Endothelial cell of umbilical vein (primary cell): ENCODE results near the gene PLD1. TPM values are rescaled to one million over a fixed set of nuclear protein-coding genes. Genes with fewer than 3 reads are reported as not detected.
A peak's percentile ranks its signal among the peaks of the same experiment; 100 is the strongest.

Experiments
- BruUV-seq: library from RNA; stranded (reverse); fragments of 400-500 nt; replicated peaks from 2 replicates; lab custom pipeline; 2021; lab: Mats Ljungman, UMichigan
- CTCF ChIA-PET: fragments of 300-600, 350-600 bp; sonication (Branson Sonifier 250); formaldehyde crosslinking; loops from one replicate; lab custom pipeline; 2021; ENCODE audit warnings: antibody characterized with exemption, inconsistent platforms; lab: Charles Lee
- POLR2A ChIA-PET: fragments of 300-600, 350-600 bp; sonication (Branson Sonifier 250); formaldehyde crosslinking; loops from one replicate; lab custom pipeline; 2021; ENCODE audit warnings: antibody characterized with exemption, inconsistent platforms; lab: Charles Lee
- DNase-seq: peaks from one replicate; pipeline ENCODE4 v3.0.0-alpha.2; 2011; ENCODE audit warnings: low read depth, low spot score
- FAIRE-seq: peaks from 2 replicates; lab custom pipeline; 2011; peaks lifted over from hg19 to GRCh38; lab: Jason Lieb, UNC
- H2AFZ ChIP-seq: 2 replicates; pipeline ENCODE4 v1.6.0; 2012; ENCODE audit warnings: low read depth, low read length, control low read depth, inconsistent platforms
- H3K27ac ChIP-seq: 2 replicates; pipeline ENCODE4 v1.5.1; 2011; ENCODE audit warnings: low read depth, mild to moderate bottlenecking, control low read depth, low read length, moderate library complexity; ENCODE audit not compliant: insufficient read depth
- H3K27me3 ChIP-seq, 2 experiments: 2 replicates each; pipeline versions ENCODE4 v1.6.0 to v1.6.1; 2011; ENCODE audit warnings: low read length in 2 of 2, mixed read lengths in 1 of 2; ENCODE audit not compliant: control insufficient read depth in 2 of 2, insufficient read depth in 2 of 2
- H3K36me3 ChIP-seq, 2 experiments: 2 replicates in 1 of 2; 3 replicates in 1 of 2; pipeline ENCODE4 v1.5.1; 2011; ENCODE audit warnings: low read length in 2 of 2, mild to moderate bottlenecking in 1 of 2, moderate library complexity in 1 of 2; ENCODE audit not compliant: control insufficient read depth in 2 of 2, insufficient read depth in 2 of 2; ENCODE audit errors: extremely low read depth in 1 of 2
- H3K4me1 ChIP-seq: 3 replicates; pipeline ENCODE4 v1.5.1; 2011; ENCODE audit warnings: mild to moderate bottlenecking, low read length; ENCODE audit not compliant: control insufficient read depth, insufficient read depth; ENCODE audit errors: extremely low read depth
- H3K4me2 ChIP-seq: 2 replicates; pipeline ENCODE4 v1.6.1; 2011; ENCODE audit warnings: low read length, control low read depth, mixed read lengths; ENCODE audit not compliant: insufficient read depth
- H3K4me3 ChIP-seq, 3 experiments: fragments of 200-600 bp in 1 of 3; sonication (generic), shearing (Covaris generic) in 1 of 3; replicated peaks in 1 of 3; 2 replicates each; pipeline ENCODE4 v1.5.1; 2011 to 2016; ENCODE audit warnings: control low read depth in 3 of 3, low read length in 3 of 3, mild to moderate bottlenecking in 2 of 3, inconsistent platforms in 1 of 3, low read depth in 1 of 3, moderate library complexity in 1 of 3; ENCODE audit not compliant: insufficient read depth in 1 of 3
- H3K79me2 ChIP-seq: 2 replicates; pipeline ENCODE4 v1.6.0; 2012; ENCODE audit warnings: low read length, inconsistent platforms; ENCODE audit not compliant: control insufficient read depth, insufficient read depth
- H3K9ac ChIP-seq: replicated peaks from 2 replicates; pipeline ENCODE3; 2011; ENCODE audit warnings: low read length, control low read depth; ENCODE audit not compliant: insufficient read depth; ENCODE audit errors: extremely low read depth
- H3K9me1 ChIP-seq: replicated peaks from 3 replicates; pipeline ENCODE4 v1.6.0; 2011; ENCODE audit warnings: mild to moderate bottlenecking, low read length; ENCODE audit not compliant: control insufficient read depth, insufficient read depth; ENCODE audit errors: extremely low read depth
- H3K9me3 ChIP-seq: replicated peaks from 2 replicates; pipeline ENCODE4 v1.5.1; 2012; ENCODE audit warnings: low read length, inconsistent platforms; ENCODE audit not compliant: control insufficient read depth, insufficient read depth
- H4K20me1 ChIP-seq: replicated peaks from 2 replicates; pipeline ENCODE3; 2011; ENCODE audit warnings: mild to moderate bottlenecking, low read length; ENCODE audit not compliant: control insufficient read depth, insufficient read depth; ENCODE audit errors: extremely low read depth
- EZH2 ChIP-seq: IDR thresholded peaks from 2 replicates; pipeline ENCODE4 v1.6.1; 2012; ENCODE audit warnings: borderline replicate concordance, low read depth, mild to moderate bottlenecking, moderate library complexity, low read length, inconsistent platforms; ENCODE audit not compliant: severe bottlenecking
- FOS ChIP-seq: IDR thresholded peaks from 2 replicates; pipeline ENCODE4 v1.6.1; 2011; ENCODE audit warnings: mild to moderate bottlenecking, low read length, moderate library complexity, borderline replicate concordance; ENCODE audit not compliant: insufficient read depth
- GATA2 ChIP-seq: IDR thresholded peaks from 2 replicates; pipeline ENCODE4 v1.7.0; 2011; ENCODE audit warnings: low read depth, mild to moderate bottlenecking, moderate library complexity, mixed read lengths, low read length; ENCODE audit not compliant: insufficient read length, insufficient read depth
- JUN ChIP-seq: IDR thresholded peaks from 2 replicates; pipeline ENCODE4 v1.6.1; 2011; ENCODE audit warnings: borderline replicate concordance, low read depth; ENCODE audit not compliant: insufficient read length, insufficient read depth
- MYC ChIP-seq: IDR thresholded peaks from one replicate; pipeline ENCODE4 v1.6.1; 2011; ENCODE audit warnings: mild to moderate bottlenecking, low read depth, low read length
- POLR2A ChIP-seq: IDR thresholded peaks from 2 replicates; pipeline ENCODE4 v1.6.1; 2012; ENCODE audit warnings: low read depth, mild to moderate bottlenecking, control low read depth, low read length
- POLR2AphosphoS5 ChIP-seq: IDR thresholded peaks from 2 replicates; pipeline ENCODE4 v1.6.1; 2012; ENCODE audit warnings: low read depth, mild to moderate bottlenecking, control low read depth, low read length, moderate library complexity; ENCODE audit not compliant: insufficient read depth
- dilution Hi-C: fragments of 300-500 bp; cut with MboI; formaldehyde crosslinking; loops from one replicate; pipeline ENCODE4 v1.15.0; 2019; ENCODE audit warnings: low sequenced_read_pairs; ENCODE audit not compliant: extremely low pct_ligation_motif_present
- intact Hi-C: fragments of 100-400 bp; cut with micrococcal nuclease; formaldehyde crosslinking; loops from one replicate; pipeline ENCODE4 v1.10.0; 2022
- polyA plus RNA-seq, 4 experiments: library from polyadenylated mRNA; depleted of rRNA in 3 of 4; stranded (reverse) in 3 of 4; unstranded in 1 of 4; fragments of >200 nt; gene quantifications; 2 replicates each; pipeline versions ENCODE4 v1.2.1 to v1.2.3, GENCODE V29; 2011 to 2012; ENCODE audit warnings: missing spikeins in 1 of 4
- total RNA-seq: library from RNA; stranded (reverse); gene quantifications from 2 replicates; pipeline ENCODE4 v1.2.3, GENCODE V29; 2021
- TF ChIP-seq, protein P1 (sequence below), 2 donors: IDR thresholded peaks; 1 replicate in 1 of 2; 2 replicates in 1 of 2; pipeline ENCODE4 v1.5.1; 2011; ENCODE audit warnings: low read length in 2 of 2, mild to moderate bottlenecking in 2 of 2, moderate library complexity in 2 of 2, control low read depth in 1 of 2, inconsistent platforms in 1 of 2, low read depth in 1 of 2; ENCODE audit not compliant: insufficient read depth in 1 of 2; ENCODE audit errors: extremely low read depth in 1 of 2
- TF ChIP-seq, protein P2 (sequence below): IDR thresholded peaks from 2 replicates; pipeline ENCODE4 v1.6.1; 2011; ENCODE audit not compliant: insufficient read depth, insufficient read length

Gene PLD1
- total and polyA plus RNA-seq, 2 donors (not counting 3 experiments of a cell fraction or from before 2014, with no cell fraction given): 42.0 to 108 TPM

GRCh38 chr3:171790898-171791691 lies 19.2 kb downstream of the PLD1 start:
- dilution Hi-C loops (no loop called here), intact Hi-C loops (loop anchor here (1.0 to 2.0 kb wide), 6 partner anchors 11 to 250 kb away; no protein-coding TSS in a partner anchor)
- CTCF ChIA-PET: interaction anchor here (1.0 to 3.6 kb wide), 12 partner anchors 11 to 483 kb away, joined by 3 to 23 read pairs (median 4); partner anchors contain the start of gene PLD1
- Histone ChIP-seq H3K9me1 (no peaks in the 10 kb centered on the region), H3K9me3 (no peaks in the 10 kb centered on the region), H3K27ac (peak overlapping the region; percentile 99), H3K4me3 (no peak overlapping the region), H3K79me2 (peaks cover 31% of the 10 kb centered on the region), H3K4me1 (peaks cover 65% of the 10 kb centered on the region), H3K4me2 (peak overlapping the region; percentile 41), H3K27me3 (no peaks in the 10 kb centered on the region), H3K36me3 (no peaks in the 10 kb centered on the region), H4K20me1 (no peaks in the 10 kb centered on the region), H3K9ac (peak overlapping the region; percentile 82), H2AFZ (no peak overlapping the region)
- TF ChIP-seq, protein P1, sequence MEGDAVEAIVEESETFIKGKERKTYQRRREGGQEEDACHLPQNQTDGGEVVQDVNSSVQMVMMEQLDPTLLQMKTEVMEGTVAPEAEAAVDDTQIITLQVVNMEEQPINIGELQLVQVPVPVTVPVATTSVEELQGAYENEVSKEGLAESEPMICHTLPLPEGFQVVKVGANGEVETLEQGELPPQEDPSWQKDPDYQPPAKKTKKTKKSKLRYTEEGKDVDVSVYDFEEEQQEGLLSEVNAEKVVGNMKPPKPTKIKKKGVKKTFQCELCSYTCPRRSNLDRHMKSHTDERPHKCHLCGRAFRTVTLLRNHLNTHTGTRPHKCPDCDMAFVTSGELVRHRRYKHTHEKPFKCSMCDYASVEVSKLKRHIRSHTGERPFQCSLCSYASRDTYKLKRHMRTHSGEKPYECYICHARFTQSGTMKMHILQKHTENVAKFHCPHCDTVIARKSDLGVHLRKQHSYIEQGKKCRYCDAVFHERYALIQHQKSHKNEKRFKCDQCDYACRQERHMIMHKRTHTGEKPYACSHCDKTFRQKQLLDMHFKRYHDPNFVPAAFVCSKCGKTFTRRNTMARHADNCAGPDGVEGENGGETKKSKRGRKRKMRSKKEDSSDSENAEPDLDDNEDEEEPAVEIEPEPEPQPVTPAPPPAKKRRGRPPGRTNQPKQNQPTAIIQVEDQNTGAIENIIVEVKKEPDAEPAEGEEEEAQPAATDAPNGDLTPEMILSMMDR (IDR thresholded peaks at IDR 0.05; ENCODE audit: extremely low read depth in 1 of 2, insufficient read depth in 1 of 2, low read depth in 1 of 2, low read length in 2 of 2): no peak
- TF ChIP-seq, protein P2, sequence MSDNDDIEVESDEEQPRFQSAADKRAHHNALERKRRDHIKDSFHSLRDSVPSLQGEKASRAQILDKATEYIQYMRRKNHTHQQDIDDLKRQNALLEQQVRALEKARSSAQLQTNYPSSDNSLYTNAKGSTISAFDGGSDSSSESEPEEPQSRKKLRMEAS: no peak
- TF ChIP-seq FOS: no peak
- no peak for TF ChIP-seq GATA2
- TF ChIP-seq POLR2AphosphoS5: no peak
- no peak for TF ChIP-seq JUN
- TF ChIP-seq POLR2A: no peak
- no peak for TF ChIP-seq EZH2
- no peak for TF ChIP-seq MYC
- peak; percentile 96 for DNase-seq
- TSS peak; percentile 72 for BruUV-seq
- no peak for FAIRE-seq
- POLR2A ChIA-PET: interaction anchor here (1.2 to 1.8 kb wide), 4 partner anchors 11 to 20 kb away, joined by 4 to 11 read pairs (median 7); partner anchors contain the start of gene PLD1
